ENCODE data around the gene ARSA.

ARSA gene

GRCh38 chr22:50603511-50604255, 24.3 kb downstream of the ARSA start:
- no peak for DNase-seq

- DNase-seq, result no peak
Observed at GRCh38 chr22:50602338-50602700, 25.6 kb downstream of the ARSA start.

- no peak for DNase-seq
Observed at GRCh38 chr22:50601669-50602337, 26.1 kb downstream of the ARSA start.

GRCh38 chr22:50600967-50601668, 26.8 kb downstream of the ARSA start:
- no peak for DNase-seq

GRCh38 chr22:50600538-50600937, 27.4 kb downstream of the ARSA start, which contains the start of gene MAPK8IP2:
Gene MAPK8IP2 (plus strand): TSS chr22:50600793. CDS start chr22:50600819, 26 bp downstream.
- peak; percentile 30 to 57 for DNase-seq

GRCh38 chr22:50599816-50600455, 28.0 kb downstream of the ARSA start:
- no peak for DNase-seq

- DNase-seq, result no peak
Observed at GRCh38 chr22:50597097-50597496, 30.9 kb downstream of the ARSA start.

- no peak for DNase-seq
Observed at GRCh38 chr22:50595189-50595588, 32.8 kb downstream of the ARSA start.

GRCh38 chr22:50587407-50587806, 40.5 kb downstream of the ARSA start:
- no peak for DNase-seq

- DNase-seq, result no peak
Observed at GRCh38 chr22:50586416-50586815, 41.5 kb downstream of the ARSA start.

GRCh38 chr22:50585781-50586180, 42.2 kb downstream of the ARSA start:
- no peak for DNase-seq

- no peak for DNase-seq
Observed at GRCh38 chr22:50585238-50585637, 42.7 kb downstream of the ARSA start.

GRCh38 chr22:50584106-50585096, 43.6 kb downstream of the ARSA start:
- DNase-seq, result no peak

GRCh38 chr22:50583294-50583861, 44.6 kb downstream of the ARSA start:
- DNase-seq, result no peak

- peak; percentile 96 for DNase-seq
Observed at GRCh38 chr22:50582493-50583293, 45.3 kb downstream of the ARSA start, which contains the start of gene CHKB. Gene CHKB (minus strand): TSS chr22:50582849. CDS start chr22:50582781, 68 bp downstream.

GRCh38 chr22:50581950-50582492, 45.9 kb downstream of the ARSA start:
- no peak for DNase-seq

- no peak for DNase-seq
Observed at GRCh38 chr22:50581031-50581949, 46.7 kb downstream of the ARSA start.

- DNase-seq, result no peak
Observed at GRCh38 chr22:50579752-50580151, 48.2 kb downstream of the ARSA start.

- DNase-seq, result no peak
Observed at GRCh38 chr22:50578776-50579310, 49.1 kb downstream of the ARSA start.

Measured in NCI-H2081 (cell line).